Measurements from ENCODE around the gene CSRP3.

CSRP3 gene

GRCh38 chr11:19164881-19165280, 36.9 kb downstream of the CSRP3 start:
- no peak for DNase-seq (ENCODE audit: extremely low read depth, low read depth)
- TF ChIP-seq CTCF (IDR thresholded peaks at IDR 0.05; ENCODE audit: low read depth, low read length), result no peak

- no peak for DNase-seq (ENCODE audit: extremely low read depth, low read depth)
- TF ChIP-seq CTCF (IDR thresholded peaks at IDR 0.05; ENCODE audit: low read depth, low read length), result no peak
Observed at GRCh38 chr11:19164230-19164855, 37.4 kb downstream of the CSRP3 start.

DNA sequence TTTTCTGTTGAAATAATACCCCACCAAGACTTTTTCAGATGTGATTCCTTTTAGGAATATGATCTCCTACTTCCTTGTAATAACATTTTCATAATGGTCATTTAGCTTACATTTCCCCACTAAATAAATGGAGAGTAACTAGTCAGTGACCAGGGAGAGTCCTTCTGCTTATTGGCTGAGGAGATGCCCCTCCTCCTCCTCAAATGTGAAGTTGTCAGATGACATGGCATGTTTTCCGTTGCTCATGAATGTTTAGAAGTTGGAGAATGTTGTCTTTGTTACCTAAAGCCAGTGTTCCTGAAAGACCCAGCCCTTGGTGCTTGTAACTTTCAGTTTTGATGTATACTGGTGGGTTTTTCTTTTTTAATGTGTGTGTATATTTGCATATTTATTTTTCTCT, 38.2 kb downstream of the CSRP3 start:
- TF ChIP-seq CTCF (IDR thresholded peaks at IDR 0.05; ENCODE audit: low read depth, low read length), result no peak
- no peak for DNase-seq (ENCODE audit: extremely low read depth, low read depth)

GRCh38 chr11:19162951-19163505, 38.8 kb downstream of the CSRP3 start:
- no peak for DNase-seq (ENCODE audit: extremely low read depth, low read depth)
- TF ChIP-seq CTCF (IDR thresholded peaks at IDR 0.05; ENCODE audit: low read depth, low read length), result no peak

DNA sequence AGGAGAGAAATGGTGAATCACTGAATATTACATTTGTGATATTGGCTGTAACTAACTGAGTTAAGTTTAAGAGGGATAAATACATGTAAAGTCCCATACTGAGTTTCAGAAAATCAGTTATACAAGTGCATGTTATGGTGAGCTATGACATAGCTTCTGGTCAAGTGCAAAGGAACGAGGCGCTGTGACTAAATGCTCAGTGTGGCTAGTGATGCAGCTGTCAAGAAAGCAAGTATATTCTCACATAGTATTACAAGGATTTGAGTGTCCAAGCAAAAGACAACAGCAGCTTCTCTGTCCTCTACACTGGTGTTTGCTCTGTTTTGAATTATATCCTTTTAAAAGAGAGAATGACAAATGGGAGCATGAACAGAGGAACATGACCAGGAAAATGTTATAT, 40.1 kb downstream of the CSRP3 start:
- no peak for TF ChIP-seq CTCF (IDR thresholded peaks at IDR 0.05; ENCODE audit: low read depth, low read length)

GRCh38 chr11:19160847-19161246, 40.9 kb downstream of the CSRP3 start:
- TF ChIP-seq CTCF (IDR thresholded peaks at IDR 0.05; ENCODE audit: low read depth, low read length), result no peak
- DNase-seq (ENCODE audit: extremely low read depth, low read depth), result no peak

More for the DNA sequence above, 40.1 kb downstream of the CSRP3 start:
- no peak for DNase-seq (ENCODE audit: extremely low read depth, low read depth)

- no peak for TF ChIP-seq CTCF (IDR thresholded peaks at IDR 0.05; ENCODE audit: low read depth, low read length)
- no peak for DNase-seq (ENCODE audit: extremely low read depth, low read depth)
Observed at GRCh38 chr11:19156892-19157291, 44.9 kb downstream of the CSRP3 start.

Measured in AG09319 (cell line).